Suprapubic skin (tissue), 4 donors: ENCODE data around the gene DDX51. TPM values are rescaled to one million over a fixed set of nuclear protein-coding genes. Genes with fewer than 3 reads are reported as not detected.

Experiments used
- DNase-seq, 2 donors: peaks; one replicate each; pipeline ENCODE4 v3.0.0-alpha.2; 2019; ENCODE audit warnings: low spot score in 2 of 2
- H3K27ac ChIP-seq: fragments of 200-600 bp; sonication (generic); one replicate; pipeline ENCODE4 v1.5.1; 2019
- H3K27me3 ChIP-seq: fragments of 200-600 bp; sonication (generic); one replicate; pipeline ENCODE4 v1.5.1; 2019
- H3K36me3 ChIP-seq: fragments of 200-600 bp; sonication (generic); one replicate; pipeline ENCODE4 v1.5.1; 2019
- H3K4me1 ChIP-seq: fragments of 200-600 bp; sonication (generic); one replicate; pipeline ENCODE4 v1.5.1; 2019
- H3K4me3 ChIP-seq: fragments of 200-600 bp; sonication (generic); one replicate; pipeline ENCODE4 v1.5.1; 2019; ENCODE audit warnings: mild to moderate bottlenecking
- H3K9me3 ChIP-seq: fragments of 200-600 bp; sonication (generic); one replicate; pipeline ENCODE4 v1.5.1; 2019
- EP300 ChIP-seq: sonication (generic); formaldehyde crosslinking; IDR thresholded peaks from one replicate; pipeline ENCODE4 v1.6.1; 2017; ENCODE audit warnings: antibody characterized with exemption
- POLR2A ChIP-seq, 2 donors: fragments of 450-650 bp; IDR thresholded peaks; one replicate each; pipeline ENCODE4 v1.6.1; 2017; ENCODE audit warnings: antibody characterized with exemption in 2 of 2, mild to moderate bottlenecking in 2 of 2, moderate library complexity in 2 of 2
- POLR2AphosphoS5 ChIP-seq, 3 donors: sonication (generic); formaldehyde crosslinking; IDR thresholded peaks; one replicate each; pipeline ENCODE4 v1.6.1; 2017; ENCODE audit warnings: antibody characterized with exemption in 3 of 3
- WGBS: methylation state at CpG from one replicate; pipeline ENCODE4 v1.1.5; 2018; 5-methylcytosine and 5-hydroxymethylcytosine counted together
- total RNA-seq, 4 donors: library from RNA; depleted of rRNA; stranded (reverse); fragments of >200 nt; gene quantifications; one replicate each; pipeline ENCODE4 v1.1.0, GENCODE V29; 2016
- TF ChIP-seq, protein P1 (sequence below), 2 donors: fragments of 200-600 bp in 1 of 2; fragments of 450-650 bp in 1 of 2; sonication (generic) in 1 of 2; IDR thresholded peaks; one replicate each; pipeline ENCODE4 v1.5.1; 2016 to 2019; ENCODE audit warnings: antibody characterized with exemption in 2 of 2, mild to moderate bottlenecking in 1 of 2, moderate library complexity in 1 of 2

DDX51 gene
- total RNA-seq, 4 donors from 2014 or later: 21.1 to 39.6 (median 23.7) TPM

DNA sequence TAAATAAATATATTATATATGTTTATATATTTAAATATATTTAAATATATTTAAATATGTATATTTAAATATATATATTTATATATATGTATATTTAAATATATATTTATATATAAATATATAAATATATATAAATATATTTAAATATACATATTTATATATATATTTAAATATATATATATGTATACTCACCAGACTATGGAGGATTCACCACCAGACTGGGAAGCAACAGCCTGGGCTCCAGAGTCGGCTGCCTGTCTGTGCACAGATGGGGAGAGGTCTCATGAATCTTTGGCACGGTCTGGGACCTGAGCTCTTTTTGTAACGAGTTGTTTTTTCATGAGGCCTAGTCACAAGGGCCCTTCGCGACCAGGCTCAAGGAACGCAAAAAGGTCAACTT lies 21.5 kb upstream of the DDX51 start:
- WGBS: 92% methylated on average over 6 of the region's 6 CpGs
- DNase-seq: no peak
- no peak overlapping the region for H3K4me3 ChIP-seq
- H3K36me3 ChIP-seq: no peaks in the 10 kb centered on the region
- H3K27ac ChIP-seq: no peak overlapping the region
- peaks cover 43% of the 10 kb centered on the region for H3K27me3 ChIP-seq
- H3K4me1 ChIP-seq: peaks cover 22% of the 10 kb centered on the region
- TF ChIP-seq POLR2AphosphoS5 (IDR thresholded peaks at IDR 0.05) (no peak), EP300 (no peak), POLR2A (IDR thresholded peaks at IDR 0.05) (no peak)
- TF ChIP-seq, protein P1, sequence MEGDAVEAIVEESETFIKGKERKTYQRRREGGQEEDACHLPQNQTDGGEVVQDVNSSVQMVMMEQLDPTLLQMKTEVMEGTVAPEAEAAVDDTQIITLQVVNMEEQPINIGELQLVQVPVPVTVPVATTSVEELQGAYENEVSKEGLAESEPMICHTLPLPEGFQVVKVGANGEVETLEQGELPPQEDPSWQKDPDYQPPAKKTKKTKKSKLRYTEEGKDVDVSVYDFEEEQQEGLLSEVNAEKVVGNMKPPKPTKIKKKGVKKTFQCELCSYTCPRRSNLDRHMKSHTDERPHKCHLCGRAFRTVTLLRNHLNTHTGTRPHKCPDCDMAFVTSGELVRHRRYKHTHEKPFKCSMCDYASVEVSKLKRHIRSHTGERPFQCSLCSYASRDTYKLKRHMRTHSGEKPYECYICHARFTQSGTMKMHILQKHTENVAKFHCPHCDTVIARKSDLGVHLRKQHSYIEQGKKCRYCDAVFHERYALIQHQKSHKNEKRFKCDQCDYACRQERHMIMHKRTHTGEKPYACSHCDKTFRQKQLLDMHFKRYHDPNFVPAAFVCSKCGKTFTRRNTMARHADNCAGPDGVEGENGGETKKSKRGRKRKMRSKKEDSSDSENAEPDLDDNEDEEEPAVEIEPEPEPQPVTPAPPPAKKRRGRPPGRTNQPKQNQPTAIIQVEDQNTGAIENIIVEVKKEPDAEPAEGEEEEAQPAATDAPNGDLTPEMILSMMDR (IDR thresholded peaks at IDR 0.05): no peak
- no peaks in the 10 kb centered on the region for H3K9me3 ChIP-seq

DNA sequence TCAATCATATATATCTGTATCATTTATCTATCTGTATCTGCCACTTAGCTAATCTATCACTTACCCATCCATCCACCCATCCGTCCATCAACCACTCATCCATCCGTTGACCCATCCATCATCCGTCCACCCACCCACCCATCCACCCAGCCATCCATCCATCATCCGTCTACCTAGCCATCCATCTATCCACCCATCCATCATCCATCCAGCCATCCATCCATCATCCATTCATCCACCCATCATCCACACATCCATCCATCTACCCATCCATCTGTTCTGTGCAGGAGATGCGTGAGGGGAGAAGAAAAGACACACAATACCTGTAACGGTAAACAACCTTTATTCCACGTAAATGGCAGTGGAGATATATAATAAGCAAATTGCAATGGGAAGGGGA lies 20.3 kb upstream of the DDX51 start:
- Histone ChIP-seq H3K27me3 (peaks cover 34% of the 10 kb centered on the region), H3K27ac (no peak overlapping the region), H3K36me3 (no peaks in the 10 kb centered on the region), H3K4me1 (peaks cover 19% of the 10 kb centered on the region), H3K9me3 (no peaks in the 10 kb centered on the region), H3K4me3 (no peak overlapping the region)
- TF ChIP-seq EP300 (no peak), POLR2A (IDR thresholded peaks at IDR 0.05) (no peak), POLR2AphosphoS5 (IDR thresholded peaks at IDR 0.05) (no peak)
- TF ChIP-seq, protein P1 (IDR thresholded peaks at IDR 0.05): no peak
- WGBS: 81% methylated on average over 7 of the region's 7 CpGs
- no peak for DNase-seq

DNA sequence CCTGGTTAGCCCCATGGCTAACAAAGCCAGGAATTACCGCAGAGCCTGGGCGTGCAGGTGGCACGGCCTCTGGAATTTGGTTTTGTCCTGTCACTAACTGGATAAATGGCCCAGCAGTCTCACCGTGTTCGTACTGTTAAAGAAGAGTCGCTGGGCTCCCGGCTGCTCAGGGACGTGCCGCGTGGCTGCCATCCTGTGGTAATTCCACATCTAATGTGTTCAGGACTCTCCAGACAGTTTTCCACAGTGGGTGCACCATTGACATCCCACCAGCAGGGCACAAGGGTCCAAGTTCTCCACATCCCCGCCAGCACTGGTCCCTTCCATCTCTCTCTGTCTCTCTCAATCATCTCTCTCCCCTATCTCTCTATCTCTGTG lies 19.8 kb upstream of the DDX51 start:
- H3K27ac ChIP-seq: no peak overlapping the region
- H3K36me3 ChIP-seq: no peaks in the 10 kb centered on the region
- peaks cover 19% of the 10 kb centered on the region for H3K4me1 ChIP-seq
- H3K27me3 ChIP-seq: peaks cover 30% of the 10 kb centered on the region
- no peak for DNase-seq
- H3K9me3 ChIP-seq: no peaks in the 10 kb centered on the region
- 54% methylated on average over 8 of the region's 11 CpGs for WGBS
- TF ChIP-seq EP300 (no peak), POLR2A (IDR thresholded peaks at IDR 0.05) (no peak), POLR2AphosphoS5 (IDR thresholded peaks at IDR 0.05) (no peak)
- TF ChIP-seq, protein P1 (IDR thresholded peaks at IDR 0.05): no peak
- no peak overlapping the region for H3K4me3 ChIP-seq

DNA sequence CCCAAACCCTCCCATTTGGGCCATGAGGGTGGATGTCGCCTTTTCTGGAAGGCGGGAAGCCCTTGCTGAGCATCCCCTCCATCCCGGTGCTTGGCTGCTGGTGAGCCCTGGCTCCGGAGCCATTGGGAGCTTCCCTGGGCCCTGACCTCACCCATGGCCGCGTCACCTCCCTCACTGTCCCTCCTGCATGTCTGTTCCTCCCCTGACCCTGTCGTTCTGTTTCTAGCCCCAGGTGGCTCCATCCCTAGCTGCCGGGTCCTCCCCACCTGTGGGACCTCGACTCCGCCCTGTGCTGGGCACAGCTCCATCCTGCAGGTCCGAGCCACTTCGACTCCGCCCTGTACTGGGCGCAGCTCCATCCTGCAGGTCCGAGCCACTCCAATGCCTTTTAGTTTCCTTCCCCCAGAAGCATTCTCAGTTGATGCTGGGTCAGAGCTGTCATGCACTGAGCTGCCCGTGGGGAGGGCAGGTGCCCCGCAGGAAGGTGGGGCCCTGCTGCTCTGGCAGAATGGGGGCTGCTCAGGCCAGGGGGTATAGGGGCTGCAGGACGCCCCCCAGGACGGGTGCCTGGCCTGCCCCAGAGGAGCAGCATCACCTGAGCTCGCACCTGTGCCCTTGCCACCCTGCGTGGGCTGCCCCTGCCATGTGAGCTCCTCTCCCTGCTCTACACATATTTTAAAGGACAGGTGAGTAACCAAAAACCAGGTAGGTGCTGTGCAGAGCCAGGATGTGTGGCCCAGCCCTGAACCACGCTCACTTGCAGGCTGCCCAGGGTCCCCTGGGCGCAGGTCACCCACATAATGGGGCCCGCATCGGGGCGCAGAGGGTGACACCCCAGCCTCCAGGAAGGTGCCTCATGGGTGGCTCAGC lies 19.2 kb upstream of the DDX51 start:
- DNase-seq: no peak

DNA sequence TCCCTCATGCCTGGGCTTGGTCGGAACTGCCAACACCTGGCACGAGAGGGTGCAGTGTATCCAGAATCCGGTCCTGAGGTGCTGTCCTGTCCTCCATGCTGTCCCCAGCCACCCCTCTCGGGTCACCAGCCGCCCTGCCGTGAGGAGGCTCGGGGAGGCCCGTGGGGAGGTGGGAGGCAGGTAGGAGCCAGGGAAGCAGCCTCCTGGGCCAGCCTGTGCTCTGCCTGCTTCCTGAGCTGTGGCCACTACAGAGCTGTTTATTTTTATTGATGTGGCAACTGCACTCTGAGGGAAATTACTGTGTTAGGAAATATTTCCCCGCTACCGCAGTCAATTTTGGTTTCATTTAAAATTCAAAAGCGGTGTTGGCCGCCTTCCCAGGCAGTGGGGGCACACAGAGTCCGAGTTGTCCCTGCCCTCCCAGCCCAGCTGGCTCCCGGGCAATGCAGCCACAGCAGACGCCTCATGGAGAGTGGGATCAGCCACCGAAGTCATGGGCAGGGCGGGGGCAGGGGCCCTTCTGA lies 18.5 kb upstream of the DDX51 start:
- 15% methylated on average over 12 of the region's 17 CpGs for WGBS
- H3K27me3 ChIP-seq: peaks cover 18% of the 10 kb centered on the region
- no peaks in the 10 kb centered on the region for H3K36me3 ChIP-seq
- H3K4me1 ChIP-seq: peaks cover 19% of the 10 kb centered on the region
- no peaks in the 10 kb centered on the region for H3K9me3 ChIP-seq
- TF ChIP-seq, protein P1 (IDR thresholded peaks at IDR 0.05): no peak
- H3K27ac ChIP-seq: no peak overlapping the region
- H3K4me3 ChIP-seq: peak overlapping the region; percentile 12
- DNase-seq: no peak

More for the DNA sequence above, 19.2 kb upstream of the DDX51 start:
- WGBS: 38% methylated on average over 17 of the region's 26 CpGs
- Histone ChIP-seq H3K4me3 (peak overlapping the region; percentile 12), H3K27ac (no peak overlapping the region), H3K27me3 (peaks cover 23% of the 10 kb centered on the region), H3K9me3 (no peaks in the 10 kb centered on the region), H3K36me3 (no peaks in the 10 kb centered on the region), H3K4me1 (peaks cover 19% of the 10 kb centered on the region)
- no peak for TF ChIP-seq POLR2A (IDR thresholded peaks at IDR 0.05)
- TF ChIP-seq, protein P1 (IDR thresholded peaks at IDR 0.05): no peak
- no peak for TF ChIP-seq POLR2AphosphoS5 (IDR thresholded peaks at IDR 0.05)
- no peak for TF ChIP-seq EP300
